K562 (cell line): ENCODE measurements around the gene CD3D.

Source experiments
- BRCA1 ChIP-seq, 2 experiments: fragments of 450-650 bp in 1 of 2; sonication (generic) in 1 of 2; formaldehyde crosslinking in 1 of 2; IDR thresholded peaks; 2 replicates each; pipeline versions ENCODE4 v1.5.0 to v1.6.1; 2017 to 2020; ENCODE audit warnings: mild to moderate bottlenecking in 1 of 2, missing genetic modification reagents in 1 of 2
- CBX8 ChIP-seq: fragments of 200-600 bp; sonication (generic); IDR thresholded peaks from 2 replicates; pipeline ENCODE4 v1.6.1; 2012; ENCODE audit warnings: borderline replicate concordance, mixed run types, low read depth, mild to moderate bottlenecking, moderate library complexity, mixed read lengths, low read length, control low read depth, inconsistent platforms; ENCODE audit not compliant: poor library complexity, severe bottlenecking; ENCODE audit errors: extremely low read depth
- ETV6 ChIP-seq, 3 experiments: fragments of 150-350 bp in 1 of 3; sonication (generic) in 1 of 3; formaldehyde crosslinking in 1 of 3; IDR thresholded peaks; 2 replicates each; pipeline versions ENCODE4 v1.6.1 to v1.8.0; 2014 to 2022; ENCODE audit warnings: borderline replicate concordance in 2 of 3, low read depth in 2 of 3, antibody characterized with exemption in 1 of 3, low read length in 1 of 3, mild to moderate bottlenecking in 1 of 3, missing genetic modification reagents in 1 of 3
- MXI1 ChIP-seq: IDR thresholded peaks from 2 replicates; pipeline ENCODE4 v1.6.1; 2011; ENCODE audit warnings: low read depth, mild to moderate bottlenecking, improper control_type of control experiment, low read length
- NRF1 ChIP-seq, 2 experiments: fragments of 450-650 bp; IDR thresholded peaks in 1 of 2; conservative IDR thresholded peaks in 1 of 2; 2 replicates each; pipeline ENCODE4 v1.6.1; 2014; ENCODE audit warnings: mild to moderate bottlenecking in 2 of 2
- POLR2A ChIP-seq: fragments of 450-650 bp; conservative IDR thresholded peaks from 2 replicates; pipeline ENCODE4 v1.6.1; 2016
- TF ChIP-seq, protein P1 (sequence below): fragments of 250-450 bp; sonication (Bioruptor Pico); IDR thresholded peaks from 2 replicates; pipeline ENCODE4 v1.5.0; 2020; ENCODE audit warnings: mild to moderate bottlenecking
- TF ChIP-seq, protein P2 (sequence below), 3 experiments: IDR thresholded peaks in 2 of 3; conservative IDR thresholded peaks in 1 of 3; 2 replicates each; pipeline ENCODE4 v1.5.1; 2011 to 2012; ENCODE audit warnings: low read length in 3 of 3, mild to moderate bottlenecking in 3 of 3, control low read depth in 2 of 3, improper control_type of control experiment in 1 of 3, inconsistent platforms in 1 of 3, low read depth in 1 of 3, mixed read lengths in 1 of 3, moderate library complexity in 1 of 3; ENCODE audit not compliant: insufficient read depth in 2 of 3
- TF ChIP-seq, protein P3 (sequence below): sonication (generic); formaldehyde crosslinking; IDR thresholded peaks from 2 replicates; pipeline ENCODE4 v1.8.1; 2022; ENCODE audit warnings: missing genetic modification reagents
- TF ChIP-seq, protein P4 (sequence below): fragments of 250-450 bp; sonication (Bioruptor Pico); IDR thresholded peaks from 2 replicates; pipeline ENCODE4 v1.4.0; 2020; ENCODE audit warnings: mild to moderate bottlenecking, moderate library complexity
- TF ChIP-seq, protein P5 (sequence below): sonication (generic); formaldehyde crosslinking; IDR thresholded peaks from 2 replicates; pipeline ENCODE4 v1.8.1; 2023; ENCODE audit warnings: mild to moderate bottlenecking, missing genetic modification reagents

DNA sequence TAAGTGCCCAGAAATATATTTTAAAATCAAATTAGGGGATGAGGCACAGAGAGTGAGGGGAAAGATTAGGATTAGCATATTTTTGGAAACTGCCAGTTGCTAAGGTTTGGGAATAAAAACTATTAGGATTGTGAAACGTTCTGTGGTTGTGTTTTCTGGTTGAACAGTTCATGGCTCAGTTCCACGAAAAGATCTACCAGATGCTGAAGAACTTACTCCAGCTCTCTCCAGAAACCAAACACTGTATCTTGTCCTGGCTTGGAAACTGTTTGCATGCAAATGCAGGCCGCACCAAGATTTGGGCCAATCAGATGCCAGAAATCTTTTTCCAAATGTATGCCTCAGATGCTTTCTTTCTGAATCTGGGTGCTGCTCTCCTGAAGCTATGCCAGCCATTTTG, 32.2 kb upstream of the CD3D start:
- TF ChIP-seq POLR2A, result no peak
- TF ChIP-seq, protein P1, sequence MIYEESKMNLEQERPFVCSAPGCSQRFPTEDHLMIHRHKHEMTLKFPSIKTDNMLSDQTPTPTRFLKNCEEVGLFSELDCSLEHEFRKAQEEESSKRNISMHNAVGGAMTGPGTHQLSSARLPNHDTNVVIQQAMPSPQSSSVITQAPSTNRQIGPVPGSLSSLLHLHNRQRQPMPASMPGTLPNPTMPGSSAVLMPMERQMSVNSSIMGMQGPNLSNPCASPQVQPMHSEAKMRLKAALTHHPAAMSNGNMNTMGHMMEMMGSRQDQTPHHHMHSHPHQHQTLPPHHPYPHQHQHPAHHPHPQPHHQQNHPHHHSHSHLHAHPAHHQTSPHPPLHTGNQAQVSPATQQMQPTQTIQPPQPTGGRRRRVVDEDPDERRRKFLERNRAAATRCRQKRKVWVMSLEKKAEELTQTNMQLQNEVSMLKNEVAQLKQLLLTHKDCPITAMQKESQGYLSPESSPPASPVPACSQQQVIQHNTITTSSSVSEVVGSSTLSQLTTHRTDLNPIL (CRISPR knock-in tag), result no peak
- no peak for TF ChIP-seq NRF1 (conservative IDR thresholded peaks at IDR 0.05 in 1 of 2, IDR thresholded peaks at IDR 0.05 in 1 of 2)
- TF ChIP-seq, protein P2, sequence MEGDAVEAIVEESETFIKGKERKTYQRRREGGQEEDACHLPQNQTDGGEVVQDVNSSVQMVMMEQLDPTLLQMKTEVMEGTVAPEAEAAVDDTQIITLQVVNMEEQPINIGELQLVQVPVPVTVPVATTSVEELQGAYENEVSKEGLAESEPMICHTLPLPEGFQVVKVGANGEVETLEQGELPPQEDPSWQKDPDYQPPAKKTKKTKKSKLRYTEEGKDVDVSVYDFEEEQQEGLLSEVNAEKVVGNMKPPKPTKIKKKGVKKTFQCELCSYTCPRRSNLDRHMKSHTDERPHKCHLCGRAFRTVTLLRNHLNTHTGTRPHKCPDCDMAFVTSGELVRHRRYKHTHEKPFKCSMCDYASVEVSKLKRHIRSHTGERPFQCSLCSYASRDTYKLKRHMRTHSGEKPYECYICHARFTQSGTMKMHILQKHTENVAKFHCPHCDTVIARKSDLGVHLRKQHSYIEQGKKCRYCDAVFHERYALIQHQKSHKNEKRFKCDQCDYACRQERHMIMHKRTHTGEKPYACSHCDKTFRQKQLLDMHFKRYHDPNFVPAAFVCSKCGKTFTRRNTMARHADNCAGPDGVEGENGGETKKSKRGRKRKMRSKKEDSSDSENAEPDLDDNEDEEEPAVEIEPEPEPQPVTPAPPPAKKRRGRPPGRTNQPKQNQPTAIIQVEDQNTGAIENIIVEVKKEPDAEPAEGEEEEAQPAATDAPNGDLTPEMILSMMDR (IDR thresholded peaks at IDR 0.05 in 2 of 3, conservative IDR thresholded peaks at IDR 0.05 in 1 of 3; ENCODE audit: insufficient read depth in 2 of 3, low read depth in 1 of 3, low read length in 3 of 3), result no peak
- no peak for TF ChIP-seq CBX8
- TF ChIP-seq BRCA1 (IDR thresholded peaks at IDR 0.05), result no peak
- no peak for TF ChIP-seq BRCA1 (CRISPR knock-in tag; IDR thresholded peaks at IDR 0.05)
- TF ChIP-seq MXI1, result no peak
- TF ChIP-seq, protein P3, sequence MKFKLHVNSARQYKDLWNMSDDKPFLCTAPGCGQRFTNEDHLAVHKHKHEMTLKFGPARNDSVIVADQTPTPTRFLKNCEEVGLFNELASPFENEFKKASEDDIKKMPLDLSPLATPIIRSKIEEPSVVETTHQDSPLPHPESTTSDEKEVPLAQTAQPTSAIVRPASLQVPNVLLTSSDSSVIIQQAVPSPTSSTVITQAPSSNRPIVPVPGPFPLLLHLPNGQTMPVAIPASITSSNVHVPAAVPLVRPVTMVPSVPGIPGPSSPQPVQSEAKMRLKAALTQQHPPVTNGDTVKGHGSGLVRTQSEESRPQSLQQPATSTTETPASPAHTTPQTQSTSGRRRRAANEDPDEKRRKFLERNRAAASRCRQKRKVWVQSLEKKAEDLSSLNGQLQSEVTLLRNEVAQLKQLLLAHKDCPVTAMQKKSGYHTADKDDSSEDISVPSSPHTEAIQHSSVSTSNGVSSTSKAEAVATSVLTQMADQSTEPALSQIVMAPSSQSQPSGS (CRISPR knock-in tag), result no peak
- TF ChIP-seq, protein P4, sequence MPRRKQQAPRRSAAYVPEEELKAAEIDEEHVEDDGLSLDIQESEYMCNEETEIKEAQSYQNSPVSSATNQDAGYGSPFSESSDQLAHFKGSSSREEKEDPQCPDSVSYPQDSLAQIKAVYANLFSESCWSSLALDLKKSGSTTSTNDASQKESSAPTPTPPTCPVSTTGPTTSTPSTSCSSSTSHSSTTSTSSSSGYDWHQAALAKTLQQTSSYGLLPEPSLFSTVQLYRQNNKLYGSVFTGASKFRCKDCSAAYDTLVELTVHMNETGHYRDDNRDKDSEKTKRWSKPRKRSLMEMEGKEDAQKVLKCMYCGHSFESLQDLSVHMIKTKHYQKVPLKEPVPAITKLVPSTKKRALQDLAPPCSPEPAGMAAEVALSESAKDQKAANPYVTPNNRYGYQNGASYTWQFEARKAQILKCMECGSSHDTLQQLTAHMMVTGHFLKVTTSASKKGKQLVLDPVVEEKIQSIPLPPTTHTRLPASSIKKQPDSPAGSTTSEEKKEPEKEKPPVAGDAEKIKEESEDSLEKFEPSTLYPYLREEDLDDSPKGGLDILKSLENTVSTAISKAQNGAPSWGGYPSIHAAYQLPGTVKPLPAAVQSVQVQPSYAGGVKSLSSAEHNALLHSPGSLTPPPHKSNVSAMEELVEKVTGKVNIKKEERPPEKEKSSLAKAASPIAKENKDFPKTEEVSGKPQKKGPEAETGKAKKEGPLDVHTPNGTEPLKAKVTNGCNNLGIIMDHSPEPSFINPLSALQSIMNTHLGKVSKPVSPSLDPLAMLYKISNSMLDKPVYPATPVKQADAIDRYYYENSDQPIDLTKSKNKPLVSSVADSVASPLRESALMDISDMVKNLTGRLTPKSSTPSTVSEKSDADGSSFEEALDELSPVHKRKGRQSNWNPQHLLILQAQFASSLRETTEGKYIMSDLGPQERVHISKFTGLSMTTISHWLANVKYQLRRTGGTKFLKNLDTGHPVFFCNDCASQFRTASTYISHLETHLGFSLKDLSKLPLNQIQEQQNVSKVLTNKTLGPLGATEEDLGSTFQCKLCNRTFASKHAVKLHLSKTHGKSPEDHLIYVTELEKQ (CRISPR knock-in tag), result no peak
- TF ChIP-seq, protein P5, sequence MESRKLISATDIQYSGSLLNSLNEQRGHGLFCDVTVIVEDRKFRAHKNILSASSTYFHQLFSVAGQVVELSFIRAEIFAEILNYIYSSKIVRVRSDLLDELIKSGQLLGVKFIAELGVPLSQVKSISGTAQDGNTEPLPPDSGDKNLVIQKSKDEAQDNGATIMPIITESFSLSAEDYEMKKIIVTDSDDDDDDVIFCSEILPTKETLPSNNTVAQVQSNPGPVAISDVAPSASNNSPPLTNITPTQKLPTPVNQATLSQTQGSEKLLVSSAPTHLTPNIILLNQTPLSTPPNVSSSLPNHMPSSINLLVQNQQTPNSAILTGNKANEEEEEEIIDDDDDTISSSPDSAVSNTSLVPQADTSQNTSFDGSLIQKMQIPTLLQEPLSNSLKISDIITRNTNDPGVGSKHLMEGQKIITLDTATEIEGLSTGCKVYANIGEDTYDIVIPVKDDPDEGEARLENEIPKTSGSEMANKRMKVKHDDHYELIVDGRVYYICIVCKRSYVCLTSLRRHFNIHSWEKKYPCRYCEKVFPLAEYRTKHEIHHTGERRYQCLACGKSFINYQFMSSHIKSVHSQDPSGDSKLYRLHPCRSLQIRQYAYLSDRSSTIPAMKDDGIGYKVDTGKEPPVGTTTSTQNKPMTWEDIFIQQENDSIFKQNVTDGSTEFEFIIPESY, result no peak
- TF ChIP-seq ETV6 (IDR thresholded peaks at IDR 0.05; ENCODE audit: borderline replicate concordance in 1 of 2, low read depth in 2 of 2, low read length in 1 of 2), result no peak
- TF ChIP-seq ETV6 (CRISPR knock-in tag; IDR thresholded peaks at IDR 0.05; ENCODE audit: borderline replicate concordance), result no peak
